Sigmoid colon (tissue), 4 donors: ENCODE results near the gene GRID2.

ENCODE experiments used
- CTCF ChIP-seq, 4 experiments: fragments of 450-650 bp in 3 of 4; fragments of 200-600 bp in 1 of 4; IDR thresholded peaks; one replicate each; pipeline ENCODE4 v1.5.1; 2016 to 2019; ENCODE audit warnings: antibody characterized with exemption in 4 of 4, mild to moderate bottlenecking in 3 of 4, moderate library complexity in 2 of 4
- EP300 ChIP-seq, 4 donors: sonication (generic); formaldehyde crosslinking; IDR thresholded peaks; one replicate each; pipeline ENCODE4 v1.6.1; 2017; ENCODE audit warnings: antibody characterized with exemption in 4 of 4
- POLR2A ChIP-seq, 2 donors: fragments of 450-650 bp; IDR thresholded peaks; one replicate each; pipeline ENCODE4 v1.6.1; 2016; ENCODE audit warnings: antibody characterized with exemption in 2 of 2, mild to moderate bottlenecking in 2 of 2, moderate library complexity in 2 of 2
- POLR2AphosphoS5 ChIP-seq, 4 donors: sonication (generic); formaldehyde crosslinking; IDR thresholded peaks; one replicate each; pipeline ENCODE4 v1.6.1; 2017; ENCODE audit warnings: antibody characterized with exemption in 4 of 4

GRCh38 chr4:93786149-93786548 is 1482.4 kb downstream of the GRID2 start:
- TF ChIP-seq CTCF (IDR thresholded peaks at IDR 0.05), result no peak
- TF ChIP-seq POLR2A (IDR thresholded peaks at IDR 0.05), result no peak
- no peak for TF ChIP-seq EP300 (IDR thresholded peaks at IDR 0.05)
- TF ChIP-seq POLR2AphosphoS5 (IDR thresholded peaks at IDR 0.05), result no peak
